ENCODE data around the gene VPS13C.
"Not testable (repeated sequence)": the region's sequence is repeated elsewhere in the genome, so short reads cannot be mapped to it uniquely, and the experiment has no call there.

Gene VPS13C

GRCh38 chr15:62027916-62028315 is 32.3 kb downstream of the VPS13C start:
- no peak for FAIRE-seq

GRCh38 chr15:62027263-62027565 is 33.0 kb downstream of the VPS13C start:
- no peak for FAIRE-seq

GRCh38 chr15:62026487-62027262 is 33.6 kb downstream of the VPS13C start:
- FAIRE-seq, result no peak

- FAIRE-seq, result peak; percentile 25
These were observed 38.2 kb downstream of the VPS13C start for GRCh38 chr15:62021991-62022600.

GRCh38 chr15:62020576-62021160 is 39.6 kb downstream of the VPS13C start:
- no peak for FAIRE-seq

GRCh38 chr15:62005354-62005753 is 54.9 kb downstream of the VPS13C start:
- not testable (repeated sequence) for FAIRE-seq

GRCh38 chr15:61997786-61998185 is 62.5 kb downstream of the VPS13C start:
- FAIRE-seq, result no peak

GRCh38 chr15:61996056-61996635 is 64.1 kb downstream of the VPS13C start:
- no peak for FAIRE-seq

- FAIRE-seq, result no peak
These were observed 66.0 kb downstream of the VPS13C start for GRCh38 chr15:61994216-61994615.

- FAIRE-seq, result no peak
These were observed 67.7 kb downstream of the VPS13C start for GRCh38 chr15:61992518-61992917.

GRCh38 chr15:61989667-61990066 is 70.6 kb downstream of the VPS13C start:
- FAIRE-seq, result no peak

GRCh38 chr15:61987824-61988223 is 72.4 kb downstream of the VPS13C start:
- peak; percentile 68 for FAIRE-seq

GRCh38 chr15:61983081-61983480 is 77.2 kb downstream of the VPS13C start:
- FAIRE-seq, result no peak

- FAIRE-seq, result no peak
These were observed 82.0 kb downstream of the VPS13C start for GRCh38 chr15:61978225-61978624.

GRCh38 chr15:61974759-61975158 is 85.5 kb downstream of the VPS13C start:
- no peak for FAIRE-seq

GRCh38 chr15:61974118-61974517 is 86.1 kb downstream of the VPS13C start:
- FAIRE-seq, result no peak

- FAIRE-seq, result no peak
These were observed 108.3 kb downstream of the VPS13C start for GRCh38 chr15:61951949-61952348.

- no peak for FAIRE-seq
These were observed 113.5 kb downstream of the VPS13C start for GRCh38 chr15:61946778-61947177.

- FAIRE-seq, result no peak
These were observed 116.3 kb downstream of the VPS13C start for GRCh38 chr15:61943992-61944391.

GRCh38 chr15:61938249-61938648 is 122.0 kb downstream of the VPS13C start:
- FAIRE-seq, result no peak

GRCh38 chr15:61936528-61937195 is 123.6 kb downstream of the VPS13C start:
- no peak for FAIRE-seq

GRCh38 chr15:61935493-61935892 is 124.8 kb downstream of the VPS13C start:
- FAIRE-seq, result no peak

- no peak for FAIRE-seq
These were observed 130.8 kb downstream of the VPS13C start for GRCh38 chr15:61929452-61929851.

Data from A204.1 (cell line).